Smooth muscle cell (in vitro differentiated cells): Measurements from ENCODE around the gene BLACAT1. TPM values are rescaled to one million over a fixed set of nuclear protein-coding genes. Genes with fewer than 3 reads are reported as not detected.

ENCODE experiments used
- DNase-seq: peaks from one replicate; lab custom pipeline; 2025; ENCODE audit not compliant: unreplicated experiment; lab: John Stamatoyannopoulos, UW
- H2AFZ ChIP-seq: fragments of 200-600 bp; sonication (generic); 2 replicates; pipeline ENCODE4 v1.6.0; 2016; ENCODE audit warnings: antibody characterized with exemption, low read depth, mild to moderate bottlenecking
- H3F3A ChIP-seq: fragments of 200-600 bp; sonication (generic); 2 replicates; pipeline ENCODE4 v1.6.0; 2017; ENCODE audit warnings: antibody characterized with exemption, low read depth
- H3K27ac ChIP-seq: fragments of 200-600 bp; sonication (generic); 2 replicates; pipeline ENCODE4 v1.5.1; 2016; ENCODE audit warnings: low read depth, mild to moderate bottlenecking
- H3K27me3 ChIP-seq: fragments of 200-600 bp; sonication (generic); 2 replicates; pipeline ENCODE4 v1.6.1; 2016; ENCODE audit warnings: low read depth, mild to moderate bottlenecking
- H3K36me3 ChIP-seq: fragments of 200-600 bp; sonication (generic); 2 replicates; pipeline ENCODE4 v1.5.1; 2016; ENCODE audit warnings: low read depth
- H3K4me1 ChIP-seq: fragments of 200-600 bp; sonication (generic); 2 replicates; pipeline ENCODE4 v1.5.1; 2016; ENCODE audit warnings: low read depth
- H3K4me2 ChIP-seq: fragments of 200-600 bp; sonication (generic); 2 replicates; pipeline ENCODE4 v1.6.0; 2016; ENCODE audit warnings: mild to moderate bottlenecking
- H3K4me3 ChIP-seq: fragments of 200-600 bp; sonication (generic); 2 replicates; pipeline ENCODE4 v1.5.1; 2016; ENCODE audit warnings: mild to moderate bottlenecking
- H3K79me2 ChIP-seq: fragments of 200-600 bp; sonication (generic); 2 replicates; pipeline ENCODE4 v1.6.0; 2016; ENCODE audit warnings: low read depth, mild to moderate bottlenecking
- H3K9ac ChIP-seq: fragments of 200-600 bp; sonication (generic); 2 replicates; pipeline ENCODE4 v1.6.0; 2016; ENCODE audit warnings: low read depth
- H3K9me3 ChIP-seq: fragments of 200-600 bp; sonication (generic); replicated peaks from 2 replicates; pipeline ENCODE4 v1.5.1; 2016; ENCODE audit warnings: low read depth
- H4K20me1 ChIP-seq: fragments of 200-600 bp; sonication (generic); 2 replicates; pipeline ENCODE4 v1.6.0; 2016; ENCODE audit warnings: low read depth
- CTCF ChIP-seq: fragments of 200-600 bp; sonication (generic); IDR thresholded peaks from 2 replicates; pipeline ENCODE4 v1.5.1; 2017; ENCODE audit warnings: borderline replicate concordance, mild to moderate bottlenecking, antibody characterized with exemption; ENCODE audit not compliant: insufficient read depth, poor library complexity, severe bottlenecking
- WGBS: methylation state at CpG from one replicate; pipeline ENCODE4 v1.1.7; 2016; ENCODE audit warnings: low lambda C conversion rate; 5-methylcytosine and 5-hydroxymethylcytosine counted together
- polyA plus RNA-seq: library from polyadenylated mRNA; unstranded; fragments of >200 nt; fragmentation: Nextera tagmentation; extraction: Ambion mirVana; gene quantifications from 2 replicates; pipeline ENCODE4 v1.2.1, GENCODE V29; 2016
- total RNA-seq: library from RNA; depleted of rRNA; stranded (reverse); fragments of >200 nt; gene quantifications from 2 replicates; pipeline ENCODE4 v1.2.3, GENCODE V29; 2014

The BLACAT1 gene
- total and polyA plus RNA-seq, 2 experiments from 2014 or later, result 0.72 to 3.9 TPM

GRCh38 chr1:205466595-205467220, 10.9 kb upstream of the BLACAT1 start:
- H3K4me2 ChIP-seq, result no peak overlapping the region
- H4K20me1 ChIP-seq, result no peaks in the 10 kb centered on the region
- DNase-seq, result no peak
- no peak overlapping the region for H3K4me3 ChIP-seq
- no peaks in the 10 kb centered on the region for H3K9me3 ChIP-seq
- H3K27ac ChIP-seq, result no peak overlapping the region
- no peaks in the 10 kb centered on the region for H3K79me2 ChIP-seq
- WGBS, result 75% methylated on average over 7 of the region's 7 CpGs
- no peaks in the 10 kb centered on the region for H3K4me1 ChIP-seq
- no peaks in the 10 kb centered on the region for H3K36me3 ChIP-seq
- no peak for TF ChIP-seq CTCF
- H2AFZ ChIP-seq, result no peak overlapping the region
- no peaks in the 10 kb centered on the region for H3F3A ChIP-seq
- H3K9ac ChIP-seq, result no peak overlapping the region
- peaks cover 44% of the 10 kb centered on the region for H3K27me3 ChIP-seq

GRCh38 chr1:205465392-205465791, 9.5 kb upstream of the BLACAT1 start:
- Histone ChIP-seq H3K36me3 (no peaks in the 10 kb centered on the region), H3K27me3 (peaks cover 51% of the 10 kb centered on the region), H3K4me1 (no peaks in the 10 kb centered on the region), H3F3A (no peaks in the 10 kb centered on the region), H2AFZ (no peak overlapping the region), H3K9ac (no peak overlapping the region), H3K4me2 (no peak overlapping the region), H3K4me3 (no peak overlapping the region), H4K20me1 (no peaks in the 10 kb centered on the region), H3K9me3 (no peaks in the 10 kb centered on the region), H3K27ac (no peak overlapping the region), H3K79me2 (no peaks in the 10 kb centered on the region)
- TF ChIP-seq CTCF, result no peak
- 44% methylated on average over 2 of the region's 2 CpGs for WGBS
- DNase-seq, result no peak

- Histone ChIP-seq H3K9me3 (no peaks in the 10 kb centered on the region), H3K4me3 (no peak overlapping the region), H3K27ac (no peak overlapping the region), H3K36me3 (no peaks in the 10 kb centered on the region), H3K79me2 (no peaks in the 10 kb centered on the region), H3K4me1 (peaks cover 13% of the 10 kb centered on the region), H4K20me1 (no peaks in the 10 kb centered on the region), H2AFZ (no peak overlapping the region), H3K27me3 (peaks cover 77% of the 10 kb centered on the region), H3K9ac (no peak overlapping the region), H3K4me2 (no peak overlapping the region), H3F3A (no peaks in the 10 kb centered on the region)
- TF ChIP-seq CTCF, result no peak
- 54% methylated on average over 6 of the region's 6 CpGs for WGBS
- DNase-seq, result no peak
Observed at GRCh38 chr1:205458777-205459566, 3.1 kb upstream of the BLACAT1 start.
